Activated T-helper 2 cell treated with anti-CD3 and anti-CD28 coated beads, Interferon-gamma antibody, Interleukin-2, Interleukin-4, amounts not matched to agents 10 μg/mL and 5 μg/mL and 100 μg/mL, durations not matched to agents 14 hours and 24 hours and 36 hours (primary cell): ENCODE data around the gene CNPY4. TPM values are rescaled to one million over a fixed set of nuclear protein-coding genes. Genes with fewer than 3 reads are reported as not detected.

Experiments
- DNase-seq: peaks from one replicate; pipeline ENCODE4 v3.0.0; 2021; ENCODE audit warnings: low spot score
- H3K27ac Mint-ChIP-seq: one replicate; pipeline ENCODE4 v1.8.0; 2021; ENCODE audit warnings: mixed read lengths
- H3K27me3 Mint-ChIP-seq: one replicate; pipeline ENCODE4 v1.8.0; 2021; ENCODE audit warnings: low read depth, mixed read lengths
- H3K36me3 Mint-ChIP-seq: one replicate; pipeline ENCODE4 v1.8.0; 2021; ENCODE audit warnings: low read depth, mixed read lengths
- H3K4me1 Mint-ChIP-seq: one replicate; pipeline ENCODE4 v1.8.0; 2021; ENCODE audit warnings: low read depth, mixed read lengths
- H3K4me3 Mint-ChIP-seq: one replicate; pipeline ENCODE4 v1.8.0; 2021; ENCODE audit warnings: low read depth, mild to moderate bottlenecking, moderate library complexity, mixed read lengths
- H3K9me3 Mint-ChIP-seq: one replicate; pipeline ENCODE4 v1.8.0; 2021; ENCODE audit warnings: mixed read lengths
- intact Hi-C: fragments of 100-400 bp; cut with micrococcal nuclease; formaldehyde crosslinking; loops from one replicate; pipeline ENCODE4 v1.15.1; 2023
- total RNA-seq: library from RNA; stranded (reverse); gene quantifications from 2 replicates; pipeline ENCODE4 v1.2.3, GENCODE V29; 2022

Gene CNPY4
- total RNA-seq, 1 donor from 2014 or later = 19.1 TPM

- intact Hi-C loops = no loop called here
- no peak overlapping the region for H3K4me3 Mint-ChIP-seq
- H3K36me3 Mint-ChIP-seq = peaks cover 56% of the 10 kb centered on the region
- H3K4me1 Mint-ChIP-seq = no peaks in the 10 kb centered on the region
- H3K27me3 Mint-ChIP-seq = no peaks in the 10 kb centered on the region
- no peaks in the 10 kb centered on the region for H3K9me3 Mint-ChIP-seq
- no peak for DNase-seq
- no peak overlapping the region for H3K27ac Mint-ChIP-seq
These were observed 8.3 kb upstream of the CNPY4 start for GRCh38 chr7:100111156-100111555.

- Mint-ChIP-seq H3K27me3 (no peaks in the 10 kb centered on the region), H3K9me3 (no peaks in the 10 kb centered on the region), H3K36me3 (peaks cover 57% of the 10 kb centered on the region), H3K4me1 (no peaks in the 10 kb centered on the region), H3K4me3 (no peak overlapping the region), H3K27ac (no peak overlapping the region)
- intact Hi-C loops = no loop called here
- no peak for DNase-seq
These were observed 7.5 kb upstream of the CNPY4 start for GRCh38 chr7:100111914-100112313.

GRCh38 chr7:100115026-100115425 lies 4.4 kb upstream of the CNPY4 start:
- no peak overlapping the region for H3K4me3 Mint-ChIP-seq
- peaks cover 7% of the 10 kb centered on the region for H3K4me1 Mint-ChIP-seq
- no peak for DNase-seq
- H3K9me3 Mint-ChIP-seq = no peaks in the 10 kb centered on the region
- H3K27me3 Mint-ChIP-seq = no peaks in the 10 kb centered on the region
- intact Hi-C loops = no loop called here
- H3K27ac Mint-ChIP-seq = no peak overlapping the region
- peaks cover 44% of the 10 kb centered on the region for H3K36me3 Mint-ChIP-seq

GRCh38 chr7:100118388-100119071 lies 904 bp upstream of the CNPY4 start:
- Mint-ChIP-seq H3K27me3 (no peaks in the 10 kb centered on the region), H3K4me1 (peaks cover 12% of the 10 kb centered on the region), H3K9me3 (no peaks in the 10 kb centered on the region), H3K36me3 (peaks cover 27% of the 10 kb centered on the region), H3K27ac (peak overlapping the region; percentile 90), H3K4me3 (peak overlapping the region; percentile 97)
- intact Hi-C loops = loop anchor here (1.0 kb wide), 1 partner anchor 9 kb away; no protein-coding TSS in a partner anchor
- no peak for DNase-seq

GRCh38 chr7:100119970-100120732 lies 717 bp downstream of the CNPY4 start:
- intact Hi-C loops = loop anchor here (1.0 to 10.0 kb wide), 4 partner anchors 7 to 205 kb away; partner anchors contain the start of genes AP4M1, MCM7 and TRIM4
- Mint-ChIP-seq H3K27ac (peak overlapping the region; percentile 90), H3K27me3 (no peaks in the 10 kb centered on the region), H3K9me3 (no peaks in the 10 kb centered on the region), H3K4me3 (peak overlapping the region; percentile 97), H3K36me3 (peaks cover 35% of the 10 kb centered on the region), H3K4me1 (peaks cover 19% of the 10 kb centered on the region)
- peak; percentile 70 for DNase-seq

- Mint-ChIP-seq H3K9me3 (no peaks in the 10 kb centered on the region), H3K27me3 (no peaks in the 10 kb centered on the region), H3K4me1 (peaks cover 23% of the 10 kb centered on the region), H3K27ac (peak overlapping the region; percentile 90), H3K4me3 (peak overlapping the region; percentile 97), H3K36me3 (peaks cover 37% of the 10 kb centered on the region)
- intact Hi-C loops = loop anchor here (1.0 to 10.0 kb wide), 3 partner anchors 19 to 206 kb away; partner anchors contain the start of genes AP4M1, MCM7 and TRIM4
- DNase-seq = no peak
These were observed 1.3 kb downstream of the CNPY4 start for GRCh38 chr7:100120733-100121036.

- Mint-ChIP-seq H3K27me3 (no peaks in the 10 kb centered on the region), H3K36me3 (peaks cover 35% of the 10 kb centered on the region), H3K9me3 (no peaks in the 10 kb centered on the region), H3K27ac (no peak overlapping the region), H3K4me1 (peaks cover 24% of the 10 kb centered on the region), H3K4me3 (no peak overlapping the region)
- DNase-seq = no peak
- intact Hi-C loops = loop anchor here (10.0 kb wide), 1 partner anchor 207 kb away; the partner anchor contains the start of gene TRIM4
These were observed 2.6 kb downstream of the CNPY4 start for GRCh38 chr7:100122067-100122466.

GRCh38 chr7:100122568-100122967 lies 3.1 kb downstream of the CNPY4 start:
- Mint-ChIP-seq H3K27ac (no peak overlapping the region), H3K36me3 (peaks cover 35% of the 10 kb centered on the region), H3K9me3 (no peaks in the 10 kb centered on the region), H3K27me3 (no peaks in the 10 kb centered on the region), H3K4me1 (peaks cover 24% of the 10 kb centered on the region), H3K4me3 (no peak overlapping the region)
- no peak for DNase-seq
- intact Hi-C loops = loop anchor here (10.0 kb wide), 1 partner anchor 208 kb away; the partner anchor contains the start of gene TRIM4

GRCh38 chr7:100124301-100125230 lies 5.1 kb downstream of the CNPY4 start:
- intact Hi-C loops = loop anchor here (10.0 kb wide), 1 partner anchor 210 kb away; the partner anchor contains the start of gene TRIM4
- peaks cover 29% of the 10 kb centered on the region for H3K36me3 Mint-ChIP-seq
- peaks cover 25% of the 10 kb centered on the region for H3K4me1 Mint-ChIP-seq
- H3K4me3 Mint-ChIP-seq = peak overlapping the region; percentile 99
- H3K9me3 Mint-ChIP-seq = no peaks in the 10 kb centered on the region
- H3K27ac Mint-ChIP-seq = peak overlapping the region; percentile 50
- DNase-seq = no peak
- no peaks in the 10 kb centered on the region for H3K27me3 Mint-ChIP-seq

GRCh38 chr7:100126239-100126930 lies 7.0 kb downstream of the CNPY4 start:
- Mint-ChIP-seq H3K36me3 (peaks cover 29% of the 10 kb centered on the region), H3K9me3 (no peaks in the 10 kb centered on the region)
- DNase-seq = no peak

GRCh38 chr7:100126931-100127865 lies 7.8 kb downstream of the CNPY4 start, which contains the start of gene MBLAC1:
TSS of gene MBLAC1 (plus strand) at chr7:100126967. CDS start at chr7:100127396, 429 bp downstream.
- no peaks in the 10 kb centered on the region for H3K9me3 Mint-ChIP-seq
- DNase-seq = peak; percentile 88
- peak within 1 kb of the TSS; percentile 99 for H3K4me3 Mint-ChIP-seq
- H3K27ac Mint-ChIP-seq = peak within 1 kb of the TSS; percentile 100
- H3K36me3 Mint-ChIP-seq = peaks cover 29% of the 10 kb centered on the region
- intact Hi-C loops = loop anchor here (1.0 to 10.0 kb wide), 4 partner anchors 8 to 212 kb away; partner anchors contain the start of genes AP4M1, CNPY4, COPS6 and MCM7
- no peaks in the 10 kb centered on the region for H3K27me3 Mint-ChIP-seq
- peaks cover 24% of the 10 kb centered on the region for H3K4me1 Mint-ChIP-seq

More at GRCh38 chr7:100126239-100126930, 7.0 kb downstream of the CNPY4 start:
- intact Hi-C loops = loop anchor here (2.0 to 10.0 kb wide), 2 partner anchors 38 to 212 kb away; partner anchors contain the start of genes COPS6 and TRIM4
- Mint-ChIP-seq H3K27ac (peak overlapping the region; percentile 100), H3K27me3 (no peaks in the 10 kb centered on the region), H3K4me3 (peak overlapping the region; percentile 99), H3K4me1 (peaks cover 22% of the 10 kb centered on the region)
